Omental fat pad (tissue), 4 donors: ENCODE results near the gene CBLL1. TPM values are rescaled to one million over a fixed set of nuclear protein-coding genes. Genes with fewer than 3 reads are reported as not detected.

Source experiments
- ATAC-seq: fragments of 150-250 bp; one replicate; pipeline ENCODE4 v1.9.1; 2016; ENCODE audit warnings: mild to moderate bottlenecking, moderate library complexity; ENCODE audit not compliant: low FRiP score
- DNase-seq: peaks from one replicate; pipeline ENCODE4 v3.0.0-alpha.2; 2019; ENCODE audit warnings: low spot score
- total RNA-seq, 4 donors: library from RNA; depleted of rRNA; stranded (reverse); fragments of >200 nt; gene quantifications; one replicate each; pipeline ENCODE4 v1.1.0, GENCODE V29; 2016
- TF ChIP-seq, protein P1 (sequence below), 3 donors: fragments of 450-650 bp; IDR thresholded peaks; one replicate each; pipeline ENCODE4 v1.5.1; 2016 to 2017; ENCODE audit warnings: antibody characterized with exemption in 3 of 3, mild to moderate bottlenecking in 3 of 3, moderate library complexity in 2 of 3

The CBLL1 gene
- total RNA-seq, 4 donors from 2014 or later, result 24.8 to 36.9 (median 30.0) TPM

DNA sequence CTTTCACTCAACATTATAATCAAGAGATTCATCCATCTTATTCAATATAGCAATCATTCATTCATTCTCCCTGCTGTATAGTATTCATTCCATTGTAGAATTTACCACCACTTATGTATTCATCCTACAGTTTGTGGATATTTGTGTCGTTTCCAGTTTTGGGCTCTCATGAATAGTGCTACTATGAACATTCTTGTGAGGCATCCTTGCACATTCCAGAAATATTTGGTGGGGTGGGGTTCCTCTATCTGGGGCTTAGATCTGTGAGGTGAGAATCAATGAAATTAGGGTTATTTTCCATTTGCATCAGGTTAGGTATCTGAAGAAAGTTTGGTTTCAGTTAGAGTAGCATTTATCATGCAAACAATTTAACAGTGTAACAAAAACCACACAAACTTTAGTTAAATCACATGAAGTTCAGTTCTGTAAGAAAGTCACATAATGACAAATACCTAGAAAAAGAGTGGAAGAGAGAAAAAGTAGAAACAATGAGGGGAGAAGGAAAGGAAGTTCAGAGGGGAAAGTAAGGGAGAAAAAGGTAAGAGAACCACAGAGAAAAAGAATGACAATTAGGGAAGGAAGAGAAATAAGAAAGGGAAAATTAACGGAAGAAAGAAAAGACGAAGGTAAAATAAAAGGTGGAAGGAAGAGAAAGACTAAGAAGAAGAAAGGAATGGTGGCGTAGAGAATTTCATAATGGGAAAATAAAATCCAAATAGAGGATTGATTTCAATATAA, 25.3 kb upstream of the CBLL1 start:
- ATAC-seq, result no peak
- DNase-seq, result no peak

GRCh38 chr7:107721286-107721685, 22.7 kb upstream of the CBLL1 start:
- no peak for DNase-seq
- TF ChIP-seq, protein P1, sequence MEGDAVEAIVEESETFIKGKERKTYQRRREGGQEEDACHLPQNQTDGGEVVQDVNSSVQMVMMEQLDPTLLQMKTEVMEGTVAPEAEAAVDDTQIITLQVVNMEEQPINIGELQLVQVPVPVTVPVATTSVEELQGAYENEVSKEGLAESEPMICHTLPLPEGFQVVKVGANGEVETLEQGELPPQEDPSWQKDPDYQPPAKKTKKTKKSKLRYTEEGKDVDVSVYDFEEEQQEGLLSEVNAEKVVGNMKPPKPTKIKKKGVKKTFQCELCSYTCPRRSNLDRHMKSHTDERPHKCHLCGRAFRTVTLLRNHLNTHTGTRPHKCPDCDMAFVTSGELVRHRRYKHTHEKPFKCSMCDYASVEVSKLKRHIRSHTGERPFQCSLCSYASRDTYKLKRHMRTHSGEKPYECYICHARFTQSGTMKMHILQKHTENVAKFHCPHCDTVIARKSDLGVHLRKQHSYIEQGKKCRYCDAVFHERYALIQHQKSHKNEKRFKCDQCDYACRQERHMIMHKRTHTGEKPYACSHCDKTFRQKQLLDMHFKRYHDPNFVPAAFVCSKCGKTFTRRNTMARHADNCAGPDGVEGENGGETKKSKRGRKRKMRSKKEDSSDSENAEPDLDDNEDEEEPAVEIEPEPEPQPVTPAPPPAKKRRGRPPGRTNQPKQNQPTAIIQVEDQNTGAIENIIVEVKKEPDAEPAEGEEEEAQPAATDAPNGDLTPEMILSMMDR (IDR thresholded peaks at IDR 0.05), result no peak
- ATAC-seq, result no peak

More for the DNA sequence above, 25.3 kb upstream of the CBLL1 start:
- TF ChIP-seq, protein P1 (IDR thresholded peaks at IDR 0.05), result no peak

GRCh38 chr7:107723255-107723654, 20.7 kb upstream of the CBLL1 start:
- no peak for DNase-seq
- no peak for ATAC-seq
- TF ChIP-seq, protein P1 (IDR thresholded peaks at IDR 0.05), result no peak

DNA sequence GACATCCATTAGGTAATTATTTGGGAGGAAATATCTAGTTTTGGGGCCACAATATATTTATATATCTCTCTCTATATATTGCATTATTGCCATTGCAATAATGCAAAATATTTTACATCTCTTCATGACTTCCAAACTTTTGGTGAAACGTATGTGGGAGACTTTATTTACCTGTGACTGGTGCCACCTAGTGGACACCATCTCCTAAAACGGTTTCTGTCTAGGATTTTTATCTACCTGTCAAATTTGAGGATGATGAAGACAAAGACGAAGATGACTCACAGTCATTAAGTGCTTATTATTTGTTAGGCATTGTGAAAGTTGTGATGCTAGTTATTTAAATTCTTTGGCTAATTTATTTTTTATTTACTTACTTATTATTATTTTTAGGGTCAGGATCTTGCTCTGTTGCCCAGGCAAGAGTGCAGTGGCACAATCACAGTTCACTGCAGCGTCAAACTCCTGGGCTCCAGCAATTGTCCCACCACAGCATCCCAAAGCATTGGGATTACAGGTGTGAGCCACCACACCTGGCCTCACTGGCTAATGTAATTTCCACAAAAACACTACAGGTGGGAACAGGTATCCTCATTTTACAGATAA, 18.7 kb upstream of the CBLL1 start:
- TF ChIP-seq, protein P1 (IDR thresholded peaks at IDR 0.05), result no peak
- ATAC-seq, result peak; percentile 54
- no peak for DNase-seq

DNA sequence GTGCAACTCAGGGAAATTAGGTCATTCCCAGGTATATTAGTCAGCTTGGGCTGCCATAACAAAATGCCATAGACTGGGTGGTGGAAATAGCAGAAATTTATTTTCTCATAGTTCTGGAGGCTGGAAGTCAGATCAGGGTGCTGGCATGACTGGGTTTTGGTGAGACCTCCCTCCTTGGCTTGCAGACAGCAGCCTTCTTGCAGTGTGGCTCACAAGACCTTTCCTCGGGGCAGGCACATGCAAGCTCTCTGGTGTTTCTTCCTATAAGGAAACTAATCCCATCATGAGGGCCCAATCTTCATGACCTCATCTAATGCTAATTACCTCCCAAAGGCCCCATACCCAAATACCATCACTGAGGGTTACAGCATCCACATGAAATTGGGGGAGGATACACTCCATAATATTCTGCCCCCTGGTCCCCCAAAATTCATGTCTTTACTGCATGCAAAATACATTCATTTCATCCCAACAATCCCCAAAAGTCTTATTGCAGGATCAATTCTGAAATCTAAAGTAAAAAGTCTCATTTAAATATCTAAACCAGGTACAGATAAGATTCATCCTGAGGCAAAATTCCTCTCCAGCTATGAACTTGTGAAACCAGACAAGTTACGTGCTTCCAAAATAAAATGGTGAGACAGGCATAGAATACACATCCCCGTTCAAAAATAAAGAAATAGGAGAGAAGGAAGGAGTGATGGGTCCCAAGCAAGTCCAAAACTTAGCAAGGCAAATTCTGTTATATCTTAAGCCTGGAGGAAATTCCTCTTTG, 17.4 kb upstream of the CBLL1 start:
- TF ChIP-seq, protein P1 (IDR thresholded peaks at IDR 0.05), result no peak
- no peak for DNase-seq
- ATAC-seq, result no peak

DNA sequence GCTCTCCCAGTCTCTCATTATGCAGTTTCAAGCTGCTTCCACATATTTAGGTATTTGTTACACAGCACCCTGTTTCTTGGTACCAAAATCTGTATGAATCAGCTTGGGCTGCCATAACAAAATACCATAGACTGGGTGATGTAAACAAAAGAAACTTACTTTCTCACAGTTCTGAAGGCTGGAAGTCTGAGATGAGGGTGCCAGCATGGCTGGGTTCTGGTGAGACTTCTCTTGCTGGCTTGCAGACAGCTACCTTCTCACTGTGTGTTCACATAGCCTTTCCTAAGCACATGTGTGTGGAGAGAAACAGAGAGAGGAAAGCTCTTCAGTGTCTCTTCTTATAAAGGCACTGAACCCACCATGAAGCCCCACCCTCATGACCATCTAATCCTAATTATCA, 15.7 kb upstream of the CBLL1 start:
- TF ChIP-seq, protein P1 (IDR thresholded peaks at IDR 0.05), result no peak
- ATAC-seq, result no peak
- DNase-seq, result no peak
